HCT116 (cell line): ENCODE measurements around the gene HJURP. TPM values are rescaled to one million over a fixed set of nuclear protein-coding genes. Genes with fewer than 3 reads are reported as not detected.

Source experiments
- ATAC-seq: fragments of 200-7000 bp; cut with Tn5 transposase; 2 replicates; pipeline ENCODE4 v1.9.1; 2020; ENCODE audit warnings: mild to moderate bottlenecking, moderate library complexity
- BruUV-seq: library from RNA; stranded (reverse); fragments of 400-500 nt; replicated peaks from 2 replicates; lab custom pipeline; 2021; lab: Mats Ljungman, UMichigan
- CTCF ChIA-PET: fragments of 300-600 bp; sonication (Branson Sonifier 250); formaldehyde crosslinking; loops from one replicate; lab custom pipeline; 2021; ENCODE audit warnings: antibody characterized with exemption; lab: Charles Lee
- POLR2A ChIA-PET: fragments of 300-600, 350-600 bp; sonication (Branson Sonifier 250); formaldehyde crosslinking; loops from one replicate; lab custom pipeline; 2021; ENCODE audit warnings: antibody characterized with exemption; lab: Charles Lee
- RAD21 ChIA-PET, 2 experiments: fragments of 300-600 bp; sonication (Branson Sonifier 250); formaldehyde crosslinking; loops; one replicate each; lab custom pipeline; 2023; ENCODE audit warnings: low total read pairs in 2 of 2; ENCODE audit not compliant: uncharacterized antibody in 2 of 2, unreplicated experiment in 2 of 2, low non-redundant PET in 1 of 2; lab: Charles Lee
- DNase-seq: peaks from one replicate; pipeline ENCODE4 v3.0.0-alpha.2; 2010; ENCODE audit warnings: low read depth, low spot score
- H2AFZ ChIP-seq: fragments of 200-600 bp; shearing (Covaris generic), sonication (generic); 2 replicates; pipeline ENCODE4 v1.6.1; 2017; ENCODE audit warnings: low read depth, mixed run types, mixed read lengths, antibody characterized with exemption, low read length; ENCODE audit not compliant: poor library complexity, severe bottlenecking
- H3K27ac ChIP-seq: 2 replicates; pipeline ENCODE4 v1.5.1; 2012; ENCODE audit warnings: low read depth, low read length
- H3K27me3 ChIP-seq: fragments of 200-600 bp; sonication (generic); 2 replicates; pipeline ENCODE4 v1.6.1; 2016; ENCODE audit warnings: mixed run types, low read length, mixed read lengths; ENCODE audit not compliant: insufficient read depth
- H3K36me3 ChIP-seq, 2 experiments: fragments of 200-500 bp in 1 of 2; fragments of 200-600 bp in 1 of 2; sonication (Bioruptor generic) in 1 of 2; sonication (generic) in 1 of 2; 2 replicates each; pipeline versions ENCODE4 v1.5.1 to v1.6.1; 2014 to 2016; ENCODE audit warnings: low read length in 2 of 2, inconsistent platforms in 1 of 2, mixed read lengths in 1 of 2, mixed run types in 1 of 2; ENCODE audit not compliant: insufficient read depth in 2 of 2, control insufficient read depth in 1 of 2
- H3K4me1 ChIP-seq, 2 experiments: fragments of 200-600 bp in 1 of 2; sonication (generic) in 1 of 2; 2 replicates each; pipeline versions ENCODE4 v1.5.1 to v1.6.1; 2012 to 2017; ENCODE audit warnings: low read length in 2 of 2, inconsistent platforms in 1 of 2, mild to moderate bottlenecking in 1 of 2, mixed read lengths in 1 of 2, mixed run types in 1 of 2, moderate library complexity in 1 of 2; ENCODE audit not compliant: insufficient read depth in 2 of 2, control insufficient read depth in 1 of 2
- H3K4me2 ChIP-seq: fragments of 200-600 bp; sonication (generic); 2 replicates; pipeline ENCODE4 v1.6.1; 2017; ENCODE audit warnings: mixed run types, low read length, mixed read lengths
- H3K4me3 ChIP-seq, 2 experiments: fragments of 200-600 bp in 1 of 2; sonication (generic) in 1 of 2; replicated peaks in 1 of 2; 2 replicates each; pipeline ENCODE4 v1.5.1; 2011 to 2016; ENCODE audit warnings: low read length in 2 of 2, control low read depth in 1 of 2, low read depth in 1 of 2, mild to moderate bottlenecking in 1 of 2, mixed read lengths in 1 of 2, mixed run types in 1 of 2
- H3K79me2 ChIP-seq: fragments of 200-600 bp; sonication (generic); 2 replicates; pipeline ENCODE4 v1.6.1; 2017; ENCODE audit warnings: mild to moderate bottlenecking, mixed run types, low read length, moderate library complexity, mixed read lengths; ENCODE audit not compliant: insufficient read depth
- H3K9ac ChIP-seq: fragments of 200-600 bp; sonication (generic); 2 replicates; pipeline ENCODE4 v1.6.1; 2016; ENCODE audit warnings: low read length, mixed read lengths
- H3K9me2 ChIP-seq: fragments of 200-600 bp; sonication (generic), shearing (Covaris generic); 2 replicates; pipeline ENCODE4 v1.6.1; 2017; ENCODE audit warnings: mixed run types, mild to moderate bottlenecking, moderate library complexity; ENCODE audit not compliant: insufficient read depth
- H3K9me3 ChIP-seq, 2 experiments: fragments of 200-500 bp in 1 of 2; fragments of 200-600 bp in 1 of 2; sonication (Bioruptor generic) in 1 of 2; sonication (generic) in 1 of 2; 2 replicates each; pipeline ENCODE4 v1.6.1; 2014 to 2017; ENCODE audit warnings: low read length in 2 of 2, mixed read lengths in 2 of 2, inconsistent platforms in 1 of 2, low read depth in 1 of 2, mild to moderate bottlenecking in 1 of 2, mixed run types in 1 of 2, moderate library complexity in 1 of 2; ENCODE audit not compliant: control insufficient read depth in 1 of 2, insufficient read depth in 1 of 2
- H4K20me1 ChIP-seq: fragments of 200-600 bp; sonication (generic), shearing (Covaris generic); 2 replicates; pipeline ENCODE4 v1.6.1; 2017; ENCODE audit warnings: mixed run types, mild to moderate bottlenecking, moderate library complexity; ENCODE audit not compliant: insufficient read depth
- CBX3 ChIP-seq: IDR thresholded peaks from 2 replicates; pipeline ENCODE4 v1.6.1; 2012; ENCODE audit warnings: low read depth
- CEBPB ChIP-seq: IDR thresholded peaks from 2 replicates; pipeline ENCODE4 v1.6.1; 2012; ENCODE audit warnings: low read depth
- EGR1 ChIP-seq: IDR thresholded peaks from 2 replicates; pipeline ENCODE4 v1.6.1; 2012; ENCODE audit warnings: low read depth
- EZH2 ChIP-seq: fragments of 200-600 bp; sonication (generic); IDR thresholded peaks from 2 replicates; pipeline ENCODE4 v1.6.1; 2017; ENCODE audit warnings: antibody characterized with exemption, mixed run types
- FOSL1 ChIP-seq: IDR thresholded peaks from 2 replicates; pipeline ENCODE4 v1.6.1; 2012; ENCODE audit warnings: low read depth
- POLR2A ChIP-seq: IDR thresholded peaks from 2 replicates; pipeline ENCODE4 v1.7.0; 2011; ENCODE audit warnings: borderline replicate concordance; ENCODE audit not compliant: insufficient read depth, insufficient read length; ENCODE audit errors: extremely low read depth
- SP1 ChIP-seq: IDR thresholded peaks from 2 replicates; pipeline ENCODE4 v1.6.1; 2012; ENCODE audit warnings: low read depth
- TCF7L2 ChIP-seq: IDR thresholded peaks from 2 replicates; pipeline ENCODE4 v1.7.0; 2011; ENCODE audit warnings: borderline replicate concordance, inconsistent platforms; ENCODE audit not compliant: insufficient read depth, insufficient read length; ENCODE audit errors: extremely low read depth
- YY1 ChIP-seq: IDR thresholded peaks from 2 replicates; pipeline ENCODE4 v1.6.1; 2011; ENCODE audit warnings: low read length, low read depth, moderate library complexity, mild to moderate bottlenecking; ENCODE audit not compliant: insufficient replicate concordance; ENCODE audit errors: extremely low read depth
- ZFX ChIP-seq: fragments of 450-650 bp; IDR thresholded peaks from 2 replicates; pipeline ENCODE4 v1.6.1; 2017
- ZNF274 ChIP-seq: fragments of 200-500 bp; sonication (Bioruptor generic); IDR thresholded peaks from 2 replicates; pipeline ENCODE4 v1.6.1; 2014; ENCODE audit warnings: mild to moderate bottlenecking, low read depth, low read length, inconsistent platforms
- intact Hi-C: fragments of 100-400 bp; cut with micrococcal nuclease; formaldehyde crosslinking; loops from 2 replicates; pipeline ENCODE4 v1.10.0; 2022
- total RNA-seq: library from RNA; stranded (reverse); gene quantifications from one replicate; pipeline ENCODE4 v1.2.1, GENCODE V29; 2021; ENCODE audit not compliant: unreplicated experiment
- TF ChIP-seq, protein P1 (sequence below), 3 experiments: fragments of 200-600 bp in 1 of 3; sonication (generic) in 1 of 3; IDR thresholded peaks in 2 of 3; conservative IDR thresholded peaks in 1 of 3; 2 replicates each; pipeline ENCODE4 v1.5.1; 2012 to 2017; ENCODE audit warnings: low read depth in 2 of 3, low read length in 2 of 3, antibody characterized with exemption in 1 of 3, borderline replicate concordance in 1 of 3, control low read depth in 1 of 3, mild to moderate bottlenecking in 1 of 3, mixed read lengths in 1 of 3, mixed run types in 1 of 3, moderate library complexity in 1 of 3; ENCODE audit not compliant: insufficient read depth in 1 of 3
- TF ChIP-seq, protein P2 (sequence below): IDR thresholded peaks from 2 replicates; pipeline ENCODE4 v1.6.1; 2012

HJURP gene
- total RNA-seq, 1 experiment from 2014 or later = 64.1 TPM

DNA sequence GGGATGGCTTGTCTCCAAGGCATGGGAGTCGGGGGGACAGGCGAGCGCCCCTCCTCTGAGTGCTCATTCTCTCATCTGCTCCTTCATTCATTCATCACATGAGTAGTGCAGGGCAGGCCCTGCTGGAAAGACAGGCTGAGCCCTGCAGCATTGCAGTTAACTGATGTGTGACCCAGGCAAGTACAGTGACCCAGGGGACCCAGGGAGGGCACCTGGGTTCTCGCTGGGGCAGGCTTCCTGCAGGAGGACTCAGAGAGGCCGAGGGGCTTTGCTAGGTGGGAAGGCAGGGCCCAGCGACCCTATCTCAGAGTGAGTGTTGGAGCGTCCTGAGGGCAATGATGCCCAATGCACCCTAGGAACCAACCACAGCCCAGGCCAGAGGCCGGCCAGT, 30.6 kb downstream of the HJURP start:
- BruUV-seq = no TSS peak
- ChIA-PET RAD21 (no interaction called here), POLR2A (no interaction called here), CTCF (no interaction called here)
- Histone ChIP-seq H3K9me2 (no peaks in the 10 kb centered on the region), H3K27me3 (no peaks in the 10 kb centered on the region), H3K9me3 (no peaks in the 10 kb centered on the region), H3K4me2 (no peak overlapping the region), H2AFZ (no peak overlapping the region), H3K36me3 (no peaks in the 10 kb centered on the region), H4K20me1 (no peaks in the 10 kb centered on the region), H3K79me2 (no peaks in the 10 kb centered on the region), H3K9ac (no peak overlapping the region), H3K27ac (no peak overlapping the region), H3K4me1 (no peaks in the 10 kb centered on the region), H3K4me3 (no peak overlapping the region)
- TF ChIP-seq SP1 (no peak), EGR1 (no peak), ZFX (no peak), YY1 (no peak), TCF7L2 (no peak), EZH2 (no peak), FOSL1 (no peak), POLR2A (no peak), ZNF274 (no peak), CEBPB (no peak), CBX3 (no peak)
- TF ChIP-seq, protein P1, sequence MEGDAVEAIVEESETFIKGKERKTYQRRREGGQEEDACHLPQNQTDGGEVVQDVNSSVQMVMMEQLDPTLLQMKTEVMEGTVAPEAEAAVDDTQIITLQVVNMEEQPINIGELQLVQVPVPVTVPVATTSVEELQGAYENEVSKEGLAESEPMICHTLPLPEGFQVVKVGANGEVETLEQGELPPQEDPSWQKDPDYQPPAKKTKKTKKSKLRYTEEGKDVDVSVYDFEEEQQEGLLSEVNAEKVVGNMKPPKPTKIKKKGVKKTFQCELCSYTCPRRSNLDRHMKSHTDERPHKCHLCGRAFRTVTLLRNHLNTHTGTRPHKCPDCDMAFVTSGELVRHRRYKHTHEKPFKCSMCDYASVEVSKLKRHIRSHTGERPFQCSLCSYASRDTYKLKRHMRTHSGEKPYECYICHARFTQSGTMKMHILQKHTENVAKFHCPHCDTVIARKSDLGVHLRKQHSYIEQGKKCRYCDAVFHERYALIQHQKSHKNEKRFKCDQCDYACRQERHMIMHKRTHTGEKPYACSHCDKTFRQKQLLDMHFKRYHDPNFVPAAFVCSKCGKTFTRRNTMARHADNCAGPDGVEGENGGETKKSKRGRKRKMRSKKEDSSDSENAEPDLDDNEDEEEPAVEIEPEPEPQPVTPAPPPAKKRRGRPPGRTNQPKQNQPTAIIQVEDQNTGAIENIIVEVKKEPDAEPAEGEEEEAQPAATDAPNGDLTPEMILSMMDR (IDR thresholded peaks at IDR 0.05 in 2 of 3, conservative IDR thresholded peaks at IDR 0.05 in 1 of 3; ENCODE audit: borderline replicate concordance in 1 of 3, insufficient read depth in 1 of 3, low read depth in 2 of 3, low read length in 2 of 3) = no peak
- TF ChIP-seq, protein P2, sequence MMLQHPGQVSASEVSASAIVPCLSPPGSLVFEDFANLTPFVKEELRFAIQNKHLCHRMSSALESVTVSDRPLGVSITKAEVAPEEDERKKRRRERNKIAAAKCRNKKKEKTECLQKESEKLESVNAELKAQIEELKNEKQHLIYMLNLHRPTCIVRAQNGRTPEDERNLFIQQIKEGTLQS = no peak
- DNase-seq (no peak), ATAC-seq (no peak)
- intact Hi-C loops = no loop called here
